Panc1 (cell line): ENCODE data around the gene CAMKMT. TPM values are rescaled to one million over a fixed set of nuclear protein-coding genes. Genes with fewer than 3 reads are reported as not detected.
"Not testable (repeated sequence)": the region's sequence is repeated elsewhere in the genome, so short reads cannot be mapped to it uniquely, and the experiment has no call there.

ENCODE experiments used
- ATAC-seq: fragments of 200-7000 bp; cut with Tn5 transposase; 2 replicates; pipeline ENCODE4 v1.9.1; 2020; ENCODE audit warnings: mild to moderate bottlenecking, moderate library complexity
- BruUV-seq: library from RNA; stranded (reverse); fragments of 400-500 nt; replicated peaks from 2 replicates; lab custom pipeline; 2021; lab: Mats Ljungman, UMichigan
- CTCF ChIA-PET: fragments of 300-600 bp; sonication (Branson Sonifier 250); formaldehyde crosslinking; loops from one replicate; lab custom pipeline; 2022; ENCODE audit warnings: antibody characterized with exemption; lab: Charles Lee
- POLR2A ChIA-PET: fragments of 300-600 bp; sonication (Branson Sonifier 250); formaldehyde crosslinking; loops from one replicate; lab custom pipeline; 2022; ENCODE audit warnings: antibody characterized with exemption; lab: Charles Lee
- DNase-seq: peaks from one replicate; pipeline ENCODE4 v3.0.0-alpha.2; 2010; ENCODE audit warnings: low read depth, low spot score
- H3K27ac ChIP-seq: 2 replicates; pipeline ENCODE4 v1.5.1; 2011; ENCODE audit warnings: mild to moderate bottlenecking, low read length, inconsistent platforms
- H3K27me3 ChIP-seq: fragments of 200-500 bp; sonication (Bioruptor generic); 2 replicates; pipeline ENCODE4 v1.6.0; 2014; ENCODE audit warnings: low read length, inconsistent platforms; ENCODE audit not compliant: control insufficient read depth, insufficient read depth
- H3K36me3 ChIP-seq: fragments of 200-500 bp; sonication (Bioruptor generic); 2 replicates; pipeline ENCODE4 v1.5.1; 2014; ENCODE audit warnings: inconsistent platforms, mild to moderate bottlenecking, low read length, moderate library complexity; ENCODE audit not compliant: control insufficient read depth, insufficient read depth
- H3K4me1 ChIP-seq: 2 replicates; pipeline ENCODE4 v1.5.1; 2011; ENCODE audit warnings: inconsistent platforms, mild to moderate bottlenecking, low read length, moderate library complexity; ENCODE audit not compliant: control insufficient read depth, insufficient read depth
- H3K4me3 ChIP-seq, 2 experiments: 2 replicates each; pipeline ENCODE4 v1.5.1; 2011 to 2012; ENCODE audit warnings: low read depth in 2 of 2, low read length in 2 of 2, mild to moderate bottlenecking in 2 of 2, inconsistent platforms in 1 of 2, moderate library complexity in 1 of 2
- H3K9me3 ChIP-seq: fragments of 200-500 bp; sonication (Bioruptor generic); 2 replicates; pipeline ENCODE4 v1.5.1; 2014; ENCODE audit warnings: low read depth, mild to moderate bottlenecking, inconsistent platforms, low read length, moderate library complexity; ENCODE audit not compliant: control insufficient read depth, insufficient read depth
- POLR2AphosphoS5 ChIP-seq: IDR thresholded peaks from 2 replicates; pipeline ENCODE4 v1.6.1; 2012; ENCODE audit warnings: mild to moderate bottlenecking, low read depth, low read length, moderate library complexity
- SIN3A ChIP-seq: IDR thresholded peaks from 2 replicates; pipeline ENCODE4 v1.6.1; 2012; ENCODE audit warnings: low read depth, mild to moderate bottlenecking, low read length, moderate library complexity, borderline replicate concordance; ENCODE audit not compliant: insufficient read depth
- TCF7L2 ChIP-seq: IDR thresholded peaks from 2 replicates; pipeline ENCODE4 v1.6.1; 2011; ENCODE audit warnings: mild to moderate bottlenecking, low read depth, low read length, inconsistent platforms
- in situ Hi-C: cut with HindIII; loops from 2 replicates; pipeline ENCODE4 v1.10.0; 2016; ENCODE audit warnings: low sequenced_read_pairs, low pct_unique_long_range_greater_than_20kb
- intact Hi-C: fragments of 100-400 bp; cut with micrococcal nuclease; formaldehyde crosslinking; loops from one replicate; pipeline ENCODE4 v1.10.0; 2022; ENCODE audit not compliant: unreplicated experiment
- total RNA-seq: library from RNA; stranded (reverse); gene quantifications from one replicate; pipeline ENCODE4 v1.2.1, GENCODE V29; 2021; ENCODE audit not compliant: unreplicated experiment
- TF ChIP-seq, protein P1 (sequence below), 2 experiments: IDR thresholded peaks; 2 replicates each; pipeline ENCODE4 v1.6.1; 2011 to 2012; ENCODE audit warnings: low read depth in 2 of 2, control low read depth in 1 of 2, low read length in 1 of 2, mild to moderate bottlenecking in 1 of 2, moderate library complexity in 1 of 2; ENCODE audit not compliant: insufficient read depth in 1 of 2
- TF ChIP-seq, protein P2 (sequence below): fragments of 450-650 bp; IDR thresholded peaks from 2 replicates; pipeline ENCODE4 v1.5.1; 2017; ENCODE audit warnings: mild to moderate bottlenecking

CAMKMT gene
- total RNA-seq, 1 experiment from 2014 or later, result 12.6 TPM

DNA sequence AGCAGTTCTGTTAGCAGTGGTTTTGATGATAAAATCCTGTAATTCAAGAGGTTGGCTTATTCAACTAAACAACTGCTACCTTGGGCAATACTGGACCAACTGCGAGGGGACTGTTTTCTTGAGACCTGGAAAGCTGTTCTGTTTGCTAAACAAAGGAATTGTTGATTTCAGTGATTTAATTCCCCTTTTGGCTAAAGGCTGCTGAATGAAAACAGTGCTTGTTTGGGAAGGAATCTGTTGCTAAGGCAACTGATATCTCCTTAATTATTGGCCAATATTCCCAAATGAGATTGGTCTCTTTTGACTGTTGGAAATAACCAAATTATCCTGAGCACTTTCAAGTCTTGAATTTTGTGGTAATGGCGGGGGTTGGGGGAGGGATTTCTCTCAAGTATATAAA is 136.8 kb downstream of the CAMKMT start:
- POLR2A ChIA-PET, result no interaction called here
- in situ Hi-C loops, result loop anchor here (25.0 kb wide), 1 partner anchor 111 kb away; no protein-coding TSS in a partner anchor
- BruUV-seq, result no TSS peak
- H3K9me3 ChIP-seq, result no peaks in the 10 kb centered on the region
- no peaks in the 10 kb centered on the region for H3K36me3 ChIP-seq
- no peak overlapping the region for H3K4me3 ChIP-seq
- CTCF ChIA-PET, result no interaction called here
- intact Hi-C loops, result no loop called here
- TF ChIP-seq SIN3A (no peak), POLR2AphosphoS5 (no peak), TCF7L2 (no peak)
- TF ChIP-seq, protein P1, sequence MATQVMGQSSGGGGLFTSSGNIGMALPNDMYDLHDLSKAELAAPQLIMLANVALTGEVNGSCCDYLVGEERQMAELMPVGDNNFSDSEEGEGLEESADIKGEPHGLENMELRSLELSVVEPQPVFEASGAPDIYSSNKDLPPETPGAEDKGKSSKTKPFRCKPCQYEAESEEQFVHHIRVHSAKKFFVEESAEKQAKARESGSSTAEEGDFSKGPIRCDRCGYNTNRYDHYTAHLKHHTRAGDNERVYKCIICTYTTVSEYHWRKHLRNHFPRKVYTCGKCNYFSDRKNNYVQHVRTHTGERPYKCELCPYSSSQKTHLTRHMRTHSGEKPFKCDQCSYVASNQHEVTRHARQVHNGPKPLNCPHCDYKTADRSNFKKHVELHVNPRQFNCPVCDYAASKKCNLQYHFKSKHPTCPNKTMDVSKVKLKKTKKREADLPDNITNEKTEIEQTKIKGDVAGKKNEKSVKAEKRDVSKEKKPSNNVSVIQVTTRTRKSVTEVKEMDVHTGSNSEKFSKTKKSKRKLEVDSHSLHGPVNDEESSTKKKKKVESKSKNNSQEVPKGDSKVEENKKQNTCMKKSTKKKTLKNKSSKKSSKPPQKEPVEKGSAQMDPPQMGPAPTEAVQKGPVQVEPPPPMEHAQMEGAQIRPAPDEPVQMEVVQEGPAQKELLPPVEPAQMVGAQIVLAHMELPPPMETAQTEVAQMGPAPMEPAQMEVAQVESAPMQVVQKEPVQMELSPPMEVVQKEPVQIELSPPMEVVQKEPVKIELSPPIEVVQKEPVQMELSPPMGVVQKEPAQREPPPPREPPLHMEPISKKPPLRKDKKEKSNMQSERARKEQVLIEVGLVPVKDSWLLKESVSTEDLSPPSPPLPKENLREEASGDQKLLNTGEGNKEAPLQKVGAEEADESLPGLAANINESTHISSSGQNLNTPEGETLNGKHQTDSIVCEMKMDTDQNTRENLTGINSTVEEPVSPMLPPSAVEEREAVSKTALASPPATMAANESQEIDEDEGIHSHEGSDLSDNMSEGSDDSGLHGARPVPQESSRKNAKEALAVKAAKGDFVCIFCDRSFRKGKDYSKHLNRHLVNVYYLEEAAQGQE (IDR thresholded peaks at IDR 0.05; ENCODE audit: insufficient read depth in 1 of 2, low read depth in 2 of 2, low read length in 1 of 2), result no peak
- TF ChIP-seq, protein P2, sequence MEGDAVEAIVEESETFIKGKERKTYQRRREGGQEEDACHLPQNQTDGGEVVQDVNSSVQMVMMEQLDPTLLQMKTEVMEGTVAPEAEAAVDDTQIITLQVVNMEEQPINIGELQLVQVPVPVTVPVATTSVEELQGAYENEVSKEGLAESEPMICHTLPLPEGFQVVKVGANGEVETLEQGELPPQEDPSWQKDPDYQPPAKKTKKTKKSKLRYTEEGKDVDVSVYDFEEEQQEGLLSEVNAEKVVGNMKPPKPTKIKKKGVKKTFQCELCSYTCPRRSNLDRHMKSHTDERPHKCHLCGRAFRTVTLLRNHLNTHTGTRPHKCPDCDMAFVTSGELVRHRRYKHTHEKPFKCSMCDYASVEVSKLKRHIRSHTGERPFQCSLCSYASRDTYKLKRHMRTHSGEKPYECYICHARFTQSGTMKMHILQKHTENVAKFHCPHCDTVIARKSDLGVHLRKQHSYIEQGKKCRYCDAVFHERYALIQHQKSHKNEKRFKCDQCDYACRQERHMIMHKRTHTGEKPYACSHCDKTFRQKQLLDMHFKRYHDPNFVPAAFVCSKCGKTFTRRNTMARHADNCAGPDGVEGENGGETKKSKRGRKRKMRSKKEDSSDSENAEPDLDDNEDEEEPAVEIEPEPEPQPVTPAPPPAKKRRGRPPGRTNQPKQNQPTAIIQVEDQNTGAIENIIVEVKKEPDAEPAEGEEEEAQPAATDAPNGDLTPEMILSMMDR, result no peak
- ATAC-seq (no peak), DNase-seq (no peak)
- H3K27me3 ChIP-seq, result no peaks in the 10 kb centered on the region
- no peaks in the 10 kb centered on the region for H3K4me1 ChIP-seq
- H3K27ac ChIP-seq, result no peak overlapping the region

DNA sequence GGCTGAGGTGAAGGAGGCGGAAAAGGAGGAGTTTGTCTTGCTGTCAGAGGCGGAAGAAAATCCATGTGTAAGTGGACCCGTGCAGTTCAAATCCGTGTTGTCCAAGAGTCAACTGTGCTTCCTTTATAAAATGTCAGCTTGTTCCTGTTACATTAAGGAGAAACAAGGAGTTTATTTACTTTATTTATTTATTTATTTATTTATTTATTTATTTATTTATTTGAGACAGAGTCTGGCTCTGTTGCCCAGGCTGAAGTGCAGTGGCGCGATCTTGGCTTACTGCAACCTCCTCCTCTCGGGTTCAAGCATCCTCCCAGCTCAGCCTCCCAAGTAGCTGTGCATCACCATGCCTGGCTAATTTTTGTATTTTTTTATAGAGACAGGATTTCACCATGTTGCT is 143.9 kb downstream of the CAMKMT start:
- not testable (repeated sequence) for DNase-seq

GRCh38 chr2:44510246-44510645 is 148.5 kb downstream of the CAMKMT start:
- no peaks in the 10 kb centered on the region for H3K9me3 ChIP-seq
- TF ChIP-seq SIN3A, result no peak
- TF ChIP-seq POLR2AphosphoS5, result no peak
- TF ChIP-seq, protein P2, result no peak
- no peak for TF ChIP-seq TCF7L2
- TF ChIP-seq, protein P1 (IDR thresholded peaks at IDR 0.05; ENCODE audit: insufficient read depth in 1 of 2, low read depth in 2 of 2, low read length in 1 of 2), result no peak
- POLR2A ChIA-PET, result no interaction called here
- no peak for DNase-seq
- no peak for ATAC-seq
- H3K4me3 ChIP-seq, result no peak overlapping the region
- no peaks in the 10 kb centered on the region for H3K36me3 ChIP-seq
- no peak overlapping the region for H3K27ac ChIP-seq
- CTCF ChIA-PET, result no interaction called here
- intact Hi-C loops, result no loop called here
- BruUV-seq, result no TSS peak
- H3K27me3 ChIP-seq, result no peaks in the 10 kb centered on the region
- in situ Hi-C loops, result no loop called here
- H3K4me1 ChIP-seq, result no peaks in the 10 kb centered on the region

More for the DNA sequence above, 143.9 kb downstream of the CAMKMT start:
- in situ Hi-C loops, H3K27ac ChIP-seq, intact Hi-C loops, H3K36me3 ChIP-seq, H3K9me3 ChIP-seq, H3K4me1 ChIP-seq, ATAC-seq, BruUV-seq, H3K27me3 ChIP-seq, H3K4me3 ChIP-seq: not testable (repeated sequence)
- CTCF ChIA-PET, result interaction anchor here (0.7 kb wide), 1 partner anchor 57 kb away, joined by 5 read pairs; no protein-coding TSS in a partner anchor
- POLR2A ChIA-PET, result interaction anchor here (0.6 kb wide), 1 partner anchor 13 kb away, joined by 3 read pairs; no protein-coding TSS in a partner anchor
